Gastroesophageal sphincter (tissue), 4 donors: Measurements from ENCODE around the gene PLCG1. TPM values are rescaled to one million over a fixed set of nuclear protein-coding genes. Genes with fewer than 3 reads are reported as not detected.
A peak's percentile ranks its signal among the peaks of the same experiment; 100 is the strongest.
"Not testable (repeated sequence)": the region's sequence is repeated elsewhere in the genome, so short reads cannot be mapped to it uniquely, and the experiment has no call there.

ENCODE experiments used
- ATAC-seq: fragments of 150-250 bp; one replicate; pipeline ENCODE4 v1.9.1; 2016; ENCODE audit warnings: mild to moderate bottlenecking, moderate library complexity
- H3K27ac ChIP-seq, 4 donors: fragments of 200-600 bp; sonication (generic) in 3 of 4; 1 replicate in 3 of 4; 2 replicates in 1 of 4; pipeline ENCODE4 v1.5.1; 2016 to 2019
- H3K27me3 ChIP-seq: fragments of 200-600 bp; sonication (generic); one replicate; pipeline ENCODE4 v1.5.1; 2019
- H3K36me3 ChIP-seq, 2 donors: fragments of 200-600 bp; sonication (generic); one replicate each; pipeline ENCODE4 v1.5.1; 2019; ENCODE audit warnings: control low read depth in 1 of 2
- H3K4me1 ChIP-seq, 3 donors: fragments of 200-600 bp; sonication (generic); 1 replicate in 2 of 3; 2 replicates in 1 of 3; pipeline ENCODE4 v1.5.1; 2016 to 2019; ENCODE audit warnings: control low read depth in 2 of 3
- H3K4me3 ChIP-seq, 2 donors: fragments of 200-600 bp; sonication (generic); one replicate each; pipeline ENCODE4 v1.5.1; 2019; ENCODE audit warnings: mild to moderate bottlenecking in 1 of 2, moderate library complexity in 1 of 2
- H3K9me3 ChIP-seq, 3 donors: fragments of 200-600 bp; sonication (generic); one replicate each; pipeline ENCODE4 v1.5.1; 2017 to 2019; ENCODE audit warnings: control low read depth in 2 of 3
- CTCF ChIP-seq, 4 experiments: fragments of 200-600 bp in 2 of 4; fragments of 450-650 bp in 2 of 4; sonication (generic) in 1 of 4; IDR thresholded peaks; one replicate each; pipeline ENCODE4 v1.5.1; 2017 to 2019; ENCODE audit warnings: antibody characterized with exemption in 4 of 4, mild to moderate bottlenecking in 2 of 4, moderate library complexity in 2 of 4
- EP300 ChIP-seq: sonication (generic); formaldehyde crosslinking; IDR thresholded peaks from one replicate; pipeline ENCODE4 v1.6.1; 2017; ENCODE audit warnings: antibody characterized with exemption, mild to moderate bottlenecking
- POLR2A ChIP-seq, 2 donors: fragments of 450-650 bp; IDR thresholded peaks; one replicate each; pipeline ENCODE4 v1.6.1; 2017; ENCODE audit warnings: antibody characterized with exemption in 2 of 2, mild to moderate bottlenecking in 2 of 2, moderate library complexity in 1 of 2
- POLR2AphosphoS5 ChIP-seq: sonication (generic); formaldehyde crosslinking; IDR thresholded peaks from one replicate; pipeline ENCODE4 v1.6.1; 2017; ENCODE audit warnings: antibody characterized with exemption
- WGBS, 2 donors: methylation state at CpG; one replicate each; pipeline ENCODE4 v1.1.5; 2018; ENCODE audit warnings: low coverage in 1 of 2; 5-methylcytosine and 5-hydroxymethylcytosine counted together
- total RNA-seq, 4 donors: library from RNA; depleted of rRNA; stranded (reverse); fragments of >200 nt; gene quantifications; one replicate each; pipeline ENCODE4 v1.1.0, GENCODE V29; 2016

The PLCG1 gene
- total RNA-seq, 4 donors from 2014 or later, result 42.3 to 173 (median 94.7) TPM

GRCh38 chr20:41124451-41125094, 12.8 kb upstream of the PLCG1 start:
- TF ChIP-seq CTCF (IDR thresholded peaks at IDR 0.05), result no peak
- no peak for TF ChIP-seq POLR2AphosphoS5
- no peak for TF ChIP-seq EP300
- no peak for TF ChIP-seq POLR2A (IDR thresholded peaks at IDR 0.05)

DNA sequence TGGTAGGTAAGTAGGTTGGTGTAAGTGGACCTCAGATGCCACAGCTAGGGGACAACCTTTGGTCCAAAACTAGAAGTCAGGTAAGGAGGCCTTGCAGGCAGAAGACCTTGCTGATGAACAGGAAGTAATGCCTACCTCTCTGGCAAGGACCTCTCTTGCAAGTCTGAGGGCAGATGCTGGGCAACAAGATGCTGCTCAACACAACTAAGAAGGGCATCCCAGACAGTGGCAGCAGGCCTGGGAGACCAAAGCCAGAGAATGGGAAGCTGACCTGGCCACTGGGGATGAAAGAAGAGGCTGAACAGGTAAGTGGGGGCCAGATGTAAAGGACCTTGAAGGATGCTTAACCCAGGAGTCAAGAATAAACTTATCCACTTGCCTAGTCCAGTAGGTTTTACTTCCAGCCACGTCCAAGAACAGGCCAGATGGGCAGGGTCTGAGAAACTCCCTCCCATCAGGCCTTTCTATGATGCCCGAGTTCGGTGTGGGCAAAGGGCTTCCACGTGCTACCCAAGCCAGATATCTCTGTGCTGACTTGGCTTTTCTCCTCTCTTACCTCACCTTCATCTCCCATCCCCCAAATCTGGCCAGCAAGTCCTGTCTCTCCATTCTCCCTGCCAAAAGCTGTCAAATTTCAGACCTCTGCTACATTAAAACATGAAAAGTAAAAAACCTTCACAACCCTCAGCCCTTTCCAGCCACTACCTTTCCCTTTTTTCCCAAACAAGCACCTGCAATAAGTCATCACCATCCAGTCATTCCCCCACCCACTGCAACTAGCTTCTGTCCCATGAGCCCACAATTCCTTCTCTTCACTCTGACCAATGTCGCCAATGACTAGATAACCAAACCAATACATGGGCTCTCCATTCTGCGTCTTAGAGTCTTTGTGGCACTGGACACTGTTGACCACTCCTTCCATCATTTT, 11.5 kb upstream of the PLCG1 start:
- H3K27me3 ChIP-seq, result no peaks in the 10 kb centered on the region
- TF ChIP-seq POLR2A (IDR thresholded peaks at IDR 0.05) (no peak), CTCF (IDR thresholded peaks at IDR 0.05) (no peak), POLR2AphosphoS5 (no peak), EP300 (no peak)
- 69 to 71% methylated on average over 5 to 6 of the region's 6 CpGs for WGBS, 2 donors
- no peaks in the 10 kb centered on the region for H3K9me3 ChIP-seq
- no peak overlapping the region for H3K4me3 ChIP-seq
- H3K27ac ChIP-seq, result no peak overlapping the region
- peaks cover 7 to 56% of the 10 kb centered on the region in 2 donors for H3K36me3 ChIP-seq
- ATAC-seq, result no peak
- H3K4me1 ChIP-seq, result no peaks in the 10 kb centered on the region

More at GRCh38 chr20:41124451-41125094, 12.8 kb upstream of the PLCG1 start:
- Histone ChIP-seq H3K4me1 (no peaks in the 10 kb centered on the region), H3K4me3 (no peak overlapping the region), H3K36me3 (peaks cover 7 to 68% of the 10 kb centered on the region in 2 donors), H3K27me3 (no peaks in the 10 kb centered on the region), H3K27ac (no peak overlapping the region), H3K9me3 (no peaks in the 10 kb centered on the region)
- 67 to 75% methylated on average over 1 to 3 of the region's 3 CpGs for WGBS, 2 donors
- ATAC-seq, result no peak

GRCh38 chr20:41126719-41127118, 10.6 kb upstream of the PLCG1 start:
- TF ChIP-seq POLR2AphosphoS5, result no peak
- Histone ChIP-seq H3K27ac (peak overlapping the region in 1 of 4 donors; percentile 35), H3K36me3 (peaks cover 7 to 47% of the 10 kb centered on the region in 2 donors), H3K4me1 (no peaks in the 10 kb centered on the region), H3K9me3 (no peaks in the 10 kb centered on the region), H3K4me3 (no peak overlapping the region), H3K27me3 (no peaks in the 10 kb centered on the region)
- WGBS, 2 donors, result 80 to 100% methylated on average over 1 to 3 of the region's 3 CpGs
- no peak for ATAC-seq

- not testable (repeated sequence) for H3K4me1 ChIP-seq, H3K9me3 ChIP-seq, H3K4me3 ChIP-seq, H3K27me3 ChIP-seq, ATAC-seq, H3K27ac ChIP-seq
- H3K36me3 ChIP-seq, result peaks cover 0 to 31% of the 10 kb centered on the region in 2 donors
- WGBS, 2 donors, result no CpG with 5 or more reads among the region's 3 CpGs
Measured at GRCh38 chr20:41128317-41128716, 9.0 kb upstream of the PLCG1 start.

DNA sequence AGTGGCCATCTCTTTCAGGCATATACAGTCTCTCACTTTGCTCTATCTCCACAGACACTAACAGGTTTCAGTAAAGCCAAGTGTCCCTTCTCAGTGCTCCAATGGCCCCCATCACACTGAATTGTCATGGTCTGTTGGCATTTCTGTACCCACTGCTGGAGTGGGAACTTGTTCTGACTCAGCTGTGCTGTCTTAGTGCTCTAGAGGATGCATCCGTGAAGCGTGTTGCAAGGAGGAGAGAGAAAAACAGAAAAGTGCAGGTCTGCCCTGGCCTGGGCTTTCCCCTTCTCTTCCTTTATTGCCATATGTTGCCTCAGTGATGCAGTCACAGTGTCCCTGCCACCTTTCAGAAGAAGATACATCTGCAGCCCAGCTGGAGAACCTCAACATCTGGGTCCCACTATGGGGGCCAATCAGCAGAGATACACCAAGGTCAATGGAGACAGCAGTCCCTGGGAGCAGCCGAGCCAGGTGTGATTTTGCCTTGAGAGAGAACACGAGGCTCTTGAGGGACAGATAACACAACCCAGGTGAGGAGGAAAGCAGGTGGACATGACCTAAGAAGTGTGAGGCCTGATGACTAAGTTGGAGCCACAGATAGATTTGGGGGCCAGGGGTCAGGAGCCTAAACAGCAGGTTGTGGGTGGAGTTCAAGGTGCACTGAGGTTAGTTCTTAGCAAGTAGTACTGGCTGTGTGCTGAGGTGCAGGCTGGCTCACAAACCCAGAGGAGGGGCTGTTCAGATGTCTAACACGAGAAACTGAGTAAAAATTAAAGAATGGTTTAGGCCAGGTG, 5.6 kb upstream of the PLCG1 start:
- no peak for ATAC-seq
- TF ChIP-seq EP300, result no peak
- no peak for TF ChIP-seq POLR2A (IDR thresholded peaks at IDR 0.05)
- TF ChIP-seq CTCF (IDR thresholded peaks at IDR 0.05), result no peak
- TF ChIP-seq POLR2AphosphoS5, result no peak
- Histone ChIP-seq H3K27ac (no peak overlapping the region), H3K27me3 (no peaks in the 10 kb centered on the region), H3K4me3 (no peak overlapping the region), H3K36me3 (no peaks in the 10 kb centered on the region), H3K9me3 (no peaks in the 10 kb centered on the region), H3K4me1 (peaks cover 0 to 15% (median 7%) of the 10 kb centered on the region in 3 donors)
- 83 to 85% methylated on average over 1 to 4 of the region's 5 CpGs for WGBS, 2 donors

- not testable (repeated sequence) for H3K4me3 ChIP-seq, ATAC-seq, H3K9me3 ChIP-seq, H3K27me3 ChIP-seq, H3K27ac ChIP-seq, H3K36me3 ChIP-seq
- 80 to 86% methylated on average over 1 to 5 of the region's 9 CpGs for WGBS, 2 donors
- H3K4me1 ChIP-seq, result peaks cover 0 to 15% (median 7%) of the 10 kb centered on the region in 3 donors
Measured at GRCh38 chr20:41132388-41132775, 5.0 kb upstream of the PLCG1 start.
